SK-N-SH treated with all-trans-retinoic acid at 6 μM for 48 hours (cell line): ENCODE measurements around the gene DACT3.
"Not testable (repeated sequence)": the region's sequence is repeated elsewhere in the genome, so short reads cannot be mapped to it uniquely, and the experiment has no call there.

ENCODE experiments used
- ARNTL ChIP-seq: fragments of 450-650 bp; formaldehyde crosslinking; IDR thresholded peaks from 2 replicates; pipeline ENCODE4 v1.5.0; 2020; ENCODE audit warnings: low read depth, mild to moderate bottlenecking, moderate library complexity, borderline replicate concordance
- ESRRG ChIP-seq: fragments of 250-450 bp; sonication (Bioruptor Pico); IDR thresholded peaks from 2 replicates; pipeline ENCODE4 v1.6.1; 2021; ENCODE audit warnings: mild to moderate bottlenecking
- GLIS3 ChIP-seq: fragments of 250-450 bp; sonication (Bioruptor Pico); IDR thresholded peaks from 2 replicates; pipeline ENCODE4 v1.5.0; 2020; ENCODE audit warnings: mild to moderate bottlenecking, moderate library complexity
- PPARA ChIP-seq: fragments of 250-450 bp; sonication (Bioruptor Pico); IDR thresholded peaks from 2 replicates; pipeline ENCODE4 v1.5.0; 2020; ENCODE audit warnings: mild to moderate bottlenecking, borderline replicate concordance
- SNAI2 ChIP-seq: fragments of 250-450 bp; sonication (Bioruptor Pico); IDR thresholded peaks from 2 replicates; pipeline ENCODE4 v1.5.0; 2020; ENCODE audit warnings: mild to moderate bottlenecking, moderate library complexity
- TOX ChIP-seq: fragments of 250-450 bp; sonication (Bioruptor Pico); IDR thresholded peaks from 2 replicates; pipeline ENCODE4 v1.8.0; 2021; ENCODE audit warnings: mild to moderate bottlenecking, moderate library complexity, borderline replicate concordance
- ZFP30 ChIP-seq: fragments of 450-650 bp; formaldehyde crosslinking; IDR thresholded peaks from 2 replicates; pipeline ENCODE4 v1.5.0; 2022; ENCODE audit warnings: mild to moderate bottlenecking, moderate library complexity
- ZNF565 ChIP-seq: fragments of 450-650 bp; formaldehyde crosslinking; conservative IDR thresholded peaks from 2 replicates; pipeline ENCODE4 v1.5.0; 2020; ENCODE audit warnings: low read depth, mild to moderate bottlenecking, moderate library complexity
- ZNF8 ChIP-seq: fragments of 450-650 bp; formaldehyde crosslinking; IDR thresholded peaks from 2 replicates; pipeline ENCODE4 v1.5.0; 2020; ENCODE audit warnings: mild to moderate bottlenecking, moderate library complexity
- TF ChIP-seq, protein P1 (sequence below): fragments of 250-450 bp; sonication (Bioruptor Pico); IDR thresholded peaks from 2 replicates; pipeline ENCODE4 v1.5.1; 2020; ENCODE audit warnings: low read depth, mild to moderate bottlenecking, moderate library complexity
- TF ChIP-seq, protein P2 (sequence below): fragments of 250-450 bp; sonication (Bioruptor Pico); IDR thresholded peaks from 2 replicates; pipeline ENCODE4 v1.8.0; 2020; ENCODE audit warnings: mild to moderate bottlenecking, moderate library complexity, borderline replicate concordance
- TF ChIP-seq, protein P3 (sequence below): fragments of 250-450 bp; sonication (Bioruptor Pico); IDR thresholded peaks from 2 replicates; pipeline ENCODE4 v1.5.0; 2020; ENCODE audit warnings: mild to moderate bottlenecking, moderate library complexity

DNA sequence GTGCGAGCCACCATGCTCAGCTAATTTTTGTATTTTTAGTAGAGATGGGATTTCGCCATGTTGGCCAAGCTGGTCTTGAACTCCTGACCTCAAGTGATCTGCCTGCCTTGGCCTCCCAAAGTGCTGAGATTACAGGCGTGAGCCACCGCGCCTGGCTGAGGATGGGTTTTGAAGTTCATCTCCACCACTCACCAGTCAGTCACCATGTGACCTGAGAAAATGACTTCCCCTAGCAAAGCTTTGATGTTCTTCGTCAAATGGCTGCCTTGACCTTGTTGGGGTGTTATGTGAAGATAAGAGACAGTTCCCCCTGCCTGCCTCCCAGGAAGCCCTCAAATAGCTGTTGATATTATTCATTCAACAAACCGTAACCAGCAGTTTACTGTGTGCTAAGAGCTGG lies 32.0 kb downstream of the DACT3 start:
- TF ChIP-seq PPARA (CRISPR knock-in tag); ARNTL (CRISPR knock-in tag); ESRRG; ZNF565 (CRISPR knock-in tag); ZNF8; ZFP30; SNAI2; GLIS3 (CRISPR knock-in tag); TOX (CRISPR knock-in tag): not testable (repeated sequence)
- TF ChIP-seq, protein P1, sequence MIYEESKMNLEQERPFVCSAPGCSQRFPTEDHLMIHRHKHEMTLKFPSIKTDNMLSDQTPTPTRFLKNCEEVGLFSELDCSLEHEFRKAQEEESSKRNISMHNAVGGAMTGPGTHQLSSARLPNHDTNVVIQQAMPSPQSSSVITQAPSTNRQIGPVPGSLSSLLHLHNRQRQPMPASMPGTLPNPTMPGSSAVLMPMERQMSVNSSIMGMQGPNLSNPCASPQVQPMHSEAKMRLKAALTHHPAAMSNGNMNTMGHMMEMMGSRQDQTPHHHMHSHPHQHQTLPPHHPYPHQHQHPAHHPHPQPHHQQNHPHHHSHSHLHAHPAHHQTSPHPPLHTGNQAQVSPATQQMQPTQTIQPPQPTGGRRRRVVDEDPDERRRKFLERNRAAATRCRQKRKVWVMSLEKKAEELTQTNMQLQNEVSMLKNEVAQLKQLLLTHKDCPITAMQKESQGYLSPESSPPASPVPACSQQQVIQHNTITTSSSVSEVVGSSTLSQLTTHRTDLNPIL: not testable (repeated sequence)
- TF ChIP-seq, protein P2, sequence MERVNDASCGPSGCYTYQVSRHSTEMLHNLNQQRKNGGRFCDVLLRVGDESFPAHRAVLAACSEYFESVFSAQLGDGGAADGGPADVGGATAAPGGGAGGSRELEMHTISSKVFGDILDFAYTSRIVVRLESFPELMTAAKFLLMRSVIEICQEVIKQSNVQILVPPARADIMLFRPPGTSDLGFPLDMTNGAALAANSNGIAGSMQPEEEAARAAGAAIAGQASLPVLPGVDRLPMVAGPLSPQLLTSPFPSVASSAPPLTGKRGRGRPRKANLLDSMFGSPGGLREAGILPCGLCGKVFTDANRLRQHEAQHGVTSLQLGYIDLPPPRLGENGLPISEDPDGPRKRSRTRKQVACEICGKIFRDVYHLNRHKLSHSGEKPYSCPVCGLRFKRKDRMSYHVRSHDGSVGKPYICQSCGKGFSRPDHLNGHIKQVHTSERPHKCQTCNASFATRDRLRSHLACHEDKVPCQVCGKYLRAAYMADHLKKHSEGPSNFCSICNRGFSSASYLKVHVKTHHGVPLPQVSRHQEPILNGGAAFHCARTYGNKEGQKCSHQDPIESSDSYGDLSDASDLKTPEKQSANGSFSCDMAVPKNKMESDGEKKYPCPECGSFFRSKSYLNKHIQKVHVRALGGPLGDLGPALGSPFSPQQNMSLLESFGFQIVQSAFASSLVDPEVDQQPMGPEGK (CRISPR knock-in tag): not testable (repeated sequence)
- TF ChIP-seq, protein P3, sequence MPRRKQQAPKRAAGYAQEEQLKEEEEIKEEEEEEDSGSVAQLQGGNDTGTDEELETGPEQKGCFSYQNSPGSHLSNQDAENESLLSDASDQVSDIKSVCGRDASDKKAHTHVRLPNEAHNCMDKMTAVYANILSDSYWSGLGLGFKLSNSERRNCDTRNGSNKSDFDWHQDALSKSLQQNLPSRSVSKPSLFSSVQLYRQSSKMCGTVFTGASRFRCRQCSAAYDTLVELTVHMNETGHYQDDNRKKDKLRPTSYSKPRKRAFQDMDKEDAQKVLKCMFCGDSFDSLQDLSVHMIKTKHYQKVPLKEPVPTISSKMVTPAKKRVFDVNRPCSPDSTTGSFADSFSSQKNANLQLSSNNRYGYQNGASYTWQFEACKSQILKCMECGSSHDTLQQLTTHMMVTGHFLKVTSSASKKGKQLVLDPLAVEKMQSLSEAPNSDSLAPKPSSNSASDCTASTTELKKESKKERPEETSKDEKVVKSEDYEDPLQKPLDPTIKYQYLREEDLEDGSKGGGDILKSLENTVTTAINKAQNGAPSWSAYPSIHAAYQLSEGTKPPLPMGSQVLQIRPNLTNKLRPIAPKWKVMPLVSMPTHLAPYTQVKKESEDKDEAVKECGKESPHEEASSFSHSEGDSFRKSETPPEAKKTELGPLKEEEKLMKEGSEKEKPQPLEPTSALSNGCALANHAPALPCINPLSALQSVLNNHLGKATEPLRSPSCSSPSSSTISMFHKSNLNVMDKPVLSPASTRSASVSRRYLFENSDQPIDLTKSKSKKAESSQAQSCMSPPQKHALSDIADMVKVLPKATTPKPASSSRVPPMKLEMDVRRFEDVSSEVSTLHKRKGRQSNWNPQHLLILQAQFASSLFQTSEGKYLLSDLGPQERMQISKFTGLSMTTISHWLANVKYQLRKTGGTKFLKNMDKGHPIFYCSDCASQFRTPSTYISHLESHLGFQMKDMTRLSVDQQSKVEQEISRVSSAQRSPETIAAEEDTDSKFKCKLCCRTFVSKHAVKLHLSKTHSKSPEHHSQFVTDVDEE (CRISPR knock-in tag): not testable (repeated sequence)
